Stimulated activated CD4-positive, alpha-beta T cell treated with anti-CD3 and anti-CD28 coated beads, Interleukin-2, amount 100 ng/mL, for 24 hours (primary cell): ENCODE results near the gene TNFSF13B.
"Not testable (repeated sequence)": the region's sequence is repeated elsewhere in the genome, so short reads cannot be mapped to it uniquely, and the experiment has no call there.

ENCODE experiments used
- DNase-seq, 2 donors: peaks; one replicate each; pipeline ENCODE4 v3.0.0-alpha.2; 2020

TNFSF13B gene, protein sequence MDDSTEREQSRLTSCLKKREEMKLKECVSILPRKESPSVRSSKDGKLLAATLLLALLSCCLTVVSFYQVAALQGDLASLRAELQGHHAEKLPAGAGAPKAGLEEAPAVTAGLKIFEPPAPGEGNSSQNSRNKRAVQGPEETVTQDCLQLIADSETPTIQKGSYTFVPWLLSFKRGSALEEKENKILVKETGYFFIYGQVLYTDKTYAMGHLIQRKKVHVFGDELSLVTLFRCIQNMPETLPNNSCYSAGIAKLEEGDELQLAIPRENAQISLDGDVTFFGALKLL

DNA sequence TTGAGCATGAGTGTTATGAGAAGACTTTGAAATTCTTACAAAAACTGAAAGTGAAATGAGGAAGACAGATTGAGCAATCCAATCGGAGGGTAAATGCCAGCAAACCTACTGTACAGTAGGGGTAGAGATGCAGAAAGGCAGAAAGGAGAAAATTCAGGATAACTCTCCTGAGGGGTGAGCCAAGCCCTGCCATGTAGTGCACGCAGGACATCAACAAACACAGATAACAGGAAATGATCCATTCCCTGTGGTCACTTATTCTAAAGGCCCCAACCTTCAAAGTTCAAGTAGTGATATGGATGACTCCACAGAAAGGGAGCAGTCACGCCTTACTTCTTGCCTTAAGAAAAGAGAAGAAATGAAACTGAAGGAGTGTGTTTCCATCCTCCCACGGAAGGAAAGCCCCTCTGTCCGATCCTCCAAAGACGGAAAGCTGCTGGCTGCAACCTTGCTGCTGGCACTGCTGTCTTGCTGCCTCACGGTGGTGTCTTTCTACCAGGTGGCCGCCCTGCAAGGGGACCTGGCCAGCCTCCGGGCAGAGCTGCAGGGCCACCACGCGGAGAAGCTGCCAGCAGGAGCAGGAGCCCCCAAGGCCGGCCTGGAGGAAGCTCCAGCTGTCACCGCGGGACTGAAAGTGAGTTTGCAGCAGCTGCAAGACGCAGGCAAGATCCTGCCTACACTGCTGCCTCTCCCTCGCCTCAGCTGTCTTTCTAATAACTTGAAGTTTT is at the start of gene TNFSF13B:
TNFSF13B (plus strand) TSS at position 118 of the 728 bp plus-strand sequence; CDS start at position 296, 178 bp downstream.
- peak; percentile 47 to 59 for DNase-seq

GRCh38 chr13:108220041-108220440 is 49.5 kb upstream of the TNFSF13B start:
- peak in 1 of 2 donors; percentile 25 for DNase-seq

DNA sequence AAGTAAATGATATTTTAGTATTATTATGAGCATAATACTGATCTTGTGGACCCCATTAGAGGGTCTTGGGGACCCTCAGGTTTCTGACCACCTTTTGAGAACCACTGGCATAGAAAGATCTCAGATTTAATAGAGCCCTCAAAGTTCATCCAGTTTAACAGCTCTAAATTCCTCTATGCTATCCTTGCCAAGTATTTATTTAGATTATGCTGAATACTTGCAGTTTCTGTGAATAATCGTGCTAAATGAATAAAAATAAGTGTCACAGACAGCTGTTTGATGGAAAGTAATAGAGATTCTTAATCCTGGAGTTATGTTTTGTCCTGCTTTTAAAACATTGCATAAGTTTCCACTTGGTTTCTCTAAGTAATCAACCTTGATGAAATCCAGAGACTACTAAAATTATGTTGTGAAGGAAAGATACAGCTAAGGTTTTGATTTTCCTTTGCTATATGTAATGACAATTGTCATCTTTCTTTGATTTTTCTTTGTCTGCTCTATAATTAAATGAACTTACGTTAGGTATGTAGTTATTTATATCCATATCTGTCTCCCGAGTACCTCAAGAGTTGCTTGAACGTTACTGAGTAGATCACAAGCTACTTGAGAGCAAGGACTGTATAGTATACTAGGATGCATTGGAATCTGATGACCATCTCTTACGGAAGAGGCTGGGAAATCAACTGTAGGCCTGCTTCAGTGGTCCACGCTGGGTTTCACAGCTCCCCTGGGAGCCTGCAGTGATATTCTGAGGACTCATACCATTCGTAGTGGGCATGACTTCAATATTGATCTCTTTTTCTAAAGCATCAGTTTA is 45.6 kb upstream of the TNFSF13B start:
- DNase-seq = no peak

DNA sequence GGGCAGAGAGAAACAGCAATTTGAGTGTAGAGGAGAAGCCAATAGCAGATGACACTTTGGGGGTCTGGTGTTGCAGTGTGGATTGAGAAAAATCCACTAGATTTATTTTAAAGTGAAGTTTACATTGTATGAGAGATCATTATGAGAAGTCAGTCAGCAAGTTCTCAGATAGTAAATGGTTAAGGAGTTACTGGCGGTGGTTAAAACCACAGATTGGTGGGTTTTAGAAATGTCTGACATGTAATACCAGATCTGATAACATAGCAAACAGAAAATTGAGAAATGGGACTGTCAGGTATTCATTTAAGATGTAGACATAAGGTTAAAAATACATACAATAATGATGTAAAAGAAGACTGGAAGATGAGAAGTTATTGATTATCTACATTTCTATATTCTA is 44.1 kb upstream of the TNFSF13B start:
- no peak for DNase-seq

DNA sequence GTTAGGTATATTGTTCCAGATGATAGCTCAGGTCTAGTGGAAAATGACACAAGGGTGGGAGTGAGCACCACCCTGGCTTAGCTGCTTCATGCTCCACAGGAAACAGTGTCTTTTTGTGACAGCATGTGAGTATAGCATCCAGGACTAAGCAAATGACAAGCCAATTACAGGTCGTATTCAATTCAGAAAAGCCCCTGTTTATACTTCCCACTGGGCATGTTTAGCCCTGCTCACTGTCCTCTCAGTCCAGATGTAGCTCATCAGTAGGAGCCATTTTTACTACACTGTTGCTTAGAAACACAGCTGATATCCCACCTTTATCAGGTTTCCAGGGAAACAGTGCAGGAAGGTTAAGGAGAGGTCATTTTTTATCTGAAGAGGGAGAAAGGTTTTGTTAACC is 43.3 kb upstream of the TNFSF13B start:
- DNase-seq = no peak

DNA sequence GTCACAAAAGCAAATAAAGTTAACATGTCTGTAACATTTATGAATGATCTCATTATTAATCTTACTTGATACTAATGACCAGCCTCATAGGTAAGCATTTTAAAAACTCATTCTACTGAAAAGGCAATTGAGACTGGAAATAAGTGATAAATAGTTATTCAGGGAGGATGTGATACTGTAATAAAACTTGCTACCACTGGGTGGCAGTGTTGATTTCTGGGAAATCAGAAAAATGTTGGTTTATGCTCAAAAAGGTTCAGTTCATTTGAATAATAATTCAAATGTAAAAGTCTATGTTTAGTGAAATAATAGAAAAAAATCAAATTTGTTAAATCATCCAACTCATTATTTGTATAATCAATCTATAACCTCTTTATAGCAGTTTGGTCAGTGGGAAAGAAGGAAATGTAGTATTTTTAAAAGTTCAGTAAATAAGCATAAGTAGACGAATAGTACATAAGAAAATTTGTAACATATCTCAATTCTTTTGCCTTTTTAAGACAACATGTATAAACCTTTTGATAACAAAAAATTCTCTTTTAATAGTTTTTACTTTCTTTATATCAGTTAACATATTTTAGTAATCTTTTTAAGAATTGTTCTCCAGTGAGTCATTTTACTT is 41.8 kb upstream of the TNFSF13B start:
- DNase-seq = peak in 1 of 2 donors; percentile 41

DNA sequence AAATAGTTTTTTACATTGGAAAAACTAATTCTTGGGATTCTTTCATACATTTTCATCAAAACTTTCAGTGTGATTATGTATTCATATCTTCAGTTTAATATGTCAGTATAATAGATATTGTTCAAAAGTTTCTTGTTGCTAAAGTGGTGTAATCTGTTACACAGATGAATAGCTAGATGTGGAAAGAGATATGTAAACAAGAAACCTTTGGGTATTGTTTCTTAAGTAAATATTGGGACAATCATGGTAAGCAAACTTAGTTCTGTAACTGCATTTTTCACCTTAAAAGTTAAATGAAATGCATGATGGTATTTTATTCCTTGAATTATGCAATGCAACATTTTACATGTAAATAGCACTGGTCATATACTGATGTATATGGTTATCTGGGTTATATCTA is 39.1 kb upstream of the TNFSF13B start:
- no peak for DNase-seq

- no peak for DNase-seq
Measured at GRCh38 chr13:108249150-108249549, 20.4 kb upstream of the TNFSF13B start.

- DNase-seq = no peak
Measured at GRCh38 chr13:108257248-108257647, 12.3 kb upstream of the TNFSF13B start.

DNA sequence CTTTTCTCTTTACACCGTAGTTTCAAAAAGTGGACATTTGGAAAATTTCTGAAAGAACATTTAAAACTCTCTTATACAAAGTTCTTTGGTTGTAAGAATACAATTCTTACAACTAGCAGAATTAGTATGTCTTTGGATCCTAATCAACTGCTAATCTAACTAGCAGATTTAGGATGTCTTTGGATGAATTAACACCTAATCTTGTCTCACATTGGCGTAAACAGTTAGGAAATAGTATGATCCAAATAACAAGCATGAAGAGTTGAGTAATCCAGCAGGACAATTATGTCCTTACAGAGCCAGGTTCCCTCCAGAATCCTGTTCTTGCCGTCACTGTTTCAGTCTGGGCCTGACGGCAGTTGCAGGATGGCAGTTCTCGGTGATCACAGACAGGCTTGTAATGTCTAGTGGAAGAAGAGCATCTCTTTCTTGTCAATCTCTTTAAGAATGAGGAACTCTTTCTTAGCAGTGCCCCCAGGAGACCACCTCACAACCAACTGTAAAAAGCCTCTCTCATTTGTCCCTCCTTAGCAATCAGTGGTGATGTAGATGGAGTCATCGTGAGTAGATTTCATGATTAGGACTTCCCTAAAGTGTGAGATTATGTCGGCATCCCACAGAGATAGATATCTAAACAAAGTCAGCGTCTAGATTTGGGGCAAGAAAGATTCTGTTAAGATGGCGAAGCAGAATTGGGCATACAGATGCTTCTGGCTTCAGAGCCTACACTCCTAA is 5.7 kb upstream of the TNFSF13B start:
- DNase-seq = no peak

DNA sequence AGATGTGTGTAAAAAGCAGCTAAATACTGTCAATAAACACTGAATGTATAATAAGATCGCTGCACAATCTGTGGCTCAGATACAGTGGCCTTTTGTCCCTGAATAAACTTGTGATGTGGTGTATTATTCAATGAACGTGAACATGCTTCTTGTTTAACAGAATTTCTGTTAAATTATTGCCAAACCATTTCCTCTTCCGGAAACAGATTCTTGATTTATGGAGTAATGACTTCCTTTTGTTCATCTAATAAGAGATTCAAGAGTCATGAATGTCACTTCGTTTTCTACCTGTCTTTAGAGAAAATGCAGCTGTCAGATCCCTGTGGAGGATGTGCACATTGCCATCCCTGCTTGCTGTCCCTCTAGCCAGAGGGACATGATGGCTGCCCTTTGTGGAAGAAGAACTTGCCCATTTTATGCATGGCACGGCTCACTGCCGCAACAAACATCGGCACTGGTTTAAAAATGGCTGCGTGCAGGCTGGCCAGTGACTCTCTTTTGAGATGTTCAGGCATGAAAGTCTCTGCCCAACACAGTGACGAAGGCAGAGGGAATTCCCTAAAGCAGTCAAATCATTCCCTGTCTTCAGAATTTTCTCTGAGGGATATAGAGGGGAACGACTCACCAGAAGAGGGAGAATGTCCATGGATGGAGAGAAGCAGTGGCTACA is 3.1 kb upstream of the TNFSF13B start:
- no peak for DNase-seq

DNA sequence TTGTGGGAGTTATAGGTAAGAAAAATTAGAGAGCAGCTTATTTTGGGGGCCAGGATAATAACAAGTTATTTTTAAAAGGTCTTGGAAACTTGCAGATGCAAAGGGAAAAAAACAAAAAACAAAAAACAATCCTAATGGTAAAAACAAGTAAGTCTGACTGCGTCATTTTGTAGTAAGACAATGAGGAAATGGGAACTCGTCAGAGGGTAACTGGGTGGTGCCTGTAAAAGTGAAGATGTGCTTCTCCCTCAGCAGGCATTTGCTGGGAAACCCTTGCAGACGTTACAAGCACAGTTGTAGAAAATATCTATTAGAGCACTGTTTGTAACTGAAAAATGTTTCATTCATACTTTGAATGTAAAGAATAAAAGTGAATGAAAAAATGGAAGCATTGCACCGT is 2.2 kb upstream of the TNFSF13B start:
- no peak for DNase-seq

DNA sequence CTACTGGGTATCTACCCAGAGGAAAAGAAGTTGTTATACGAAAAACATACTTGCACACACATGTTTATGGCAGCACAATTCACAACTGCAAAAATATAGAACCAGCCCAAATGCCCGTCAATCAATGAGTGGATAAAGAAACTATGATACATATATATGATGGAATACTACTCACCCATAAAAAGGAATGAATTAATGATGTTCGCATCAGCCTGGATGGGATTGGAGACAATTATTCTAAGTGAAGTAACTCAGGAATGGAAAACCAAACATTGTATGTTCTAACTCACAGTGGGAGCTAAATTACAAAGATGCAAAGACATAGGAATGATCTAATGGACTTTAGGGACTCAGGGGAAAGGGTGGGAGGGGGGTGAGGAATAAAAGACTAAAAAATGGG is 1.7 kb upstream of the TNFSF13B start:
- DNase-seq = not testable (repeated sequence)

- no peak for DNase-seq
Measured at GRCh38 chr13:108268466-108269112, 929 bp upstream of the TNFSF13B start.

DNA sequence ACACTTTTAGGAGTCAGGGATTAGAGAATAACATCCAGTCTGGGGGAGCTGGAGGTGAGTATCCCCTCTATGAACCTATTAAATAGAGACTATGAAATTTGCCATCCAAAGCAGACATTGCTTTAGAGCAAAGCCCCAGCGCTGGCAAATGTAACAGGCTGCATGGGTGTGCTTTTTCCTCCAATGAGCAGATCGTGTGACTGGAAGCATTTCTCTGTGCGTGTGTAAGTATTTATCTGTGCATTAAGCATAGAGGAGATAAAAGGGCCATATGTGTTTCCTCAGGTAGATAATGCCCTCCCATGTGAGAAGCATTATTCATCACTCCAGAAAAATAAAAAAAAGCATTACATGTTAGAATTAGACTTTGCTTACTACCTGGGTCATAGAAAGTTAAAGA is 924 bp downstream of the TNFSF13B start:
- no peak for DNase-seq

- no peak for DNase-seq
Measured at GRCh38 chr13:108272333-108272732, 2.8 kb downstream of the TNFSF13B start.

- DNase-seq = no peak
Measured at GRCh38 chr13:108273429-108274118, 4.1 kb downstream of the TNFSF13B start.

DNA sequence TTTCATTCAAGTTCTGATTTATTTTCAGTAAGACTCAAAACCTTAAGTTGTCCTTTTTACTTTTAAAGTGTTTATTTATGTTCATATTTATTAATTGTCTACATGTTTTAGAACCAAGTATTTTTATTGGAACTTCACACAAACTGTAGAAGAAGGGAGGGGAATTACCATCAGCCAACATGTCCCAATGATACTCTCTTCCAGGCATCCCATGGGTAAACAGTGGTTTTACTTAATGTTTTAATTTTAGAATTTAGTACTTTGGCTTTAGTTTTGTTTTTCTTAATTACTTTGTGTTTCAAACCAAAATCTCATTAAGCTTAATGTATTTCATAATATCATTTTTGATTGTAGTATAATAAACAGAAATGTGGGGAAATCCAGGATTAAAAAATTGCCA is 5.2 kb downstream of the TNFSF13B start:
- DNase-seq = no peak

GRCh38 chr13:108276060-108276459 is 6.5 kb downstream of the TNFSF13B start:
- no peak for DNase-seq

- DNase-seq = no peak
Measured at GRCh38 chr13:108278466-108278865, 8.9 kb downstream of the TNFSF13B start.

- DNase-seq = no peak
Measured at GRCh38 chr13:108281901-108282300, 12.4 kb downstream of the TNFSF13B start.
